H9 (cell line): Measurements from ENCODE around the gene FOXP4. TPM values are rescaled to one million over a fixed set of nuclear protein-coding genes. Genes with fewer than 3 reads are reported as not detected.

Experiments used
- DNase-seq: peaks from one replicate; pipeline ENCODE4 v3.0.0-alpha.2; 2017
- H2AFZ ChIP-seq: one replicate; pipeline ENCODE4 v1.6.1; 2013; ENCODE audit warnings: mild to moderate bottlenecking, low read length, control low read depth, moderate library complexity
- H2AK5ac ChIP-seq: 2 replicates; pipeline ENCODE4 v1.6.1; 2013; ENCODE audit warnings: low read length, control low read depth, mixed read lengths; ENCODE audit not compliant: insufficient read length
- H2BK120ac ChIP-seq: one replicate; pipeline ENCODE4 v1.6.1; 2013; ENCODE audit warnings: low read depth, mild to moderate bottlenecking, low read length, control low read depth, inconsistent platforms; ENCODE audit not compliant: poor library complexity, severe bottlenecking
- H2BK12ac ChIP-seq: 2 replicates; pipeline ENCODE4 v1.6.1; 2013; ENCODE audit warnings: low read length, control low read depth, mixed read lengths, low read depth; ENCODE audit not compliant: insufficient read length
- H2BK15ac ChIP-seq: 2 replicates; pipeline ENCODE4 v1.6.1; 2013; ENCODE audit warnings: low read depth, low read length, control low read depth
- H2BK20ac ChIP-seq: one replicate; pipeline ENCODE4 v1.6.1; 2013; ENCODE audit warnings: low read depth, mild to moderate bottlenecking, low read length, control low read depth, inconsistent platforms; ENCODE audit not compliant: poor library complexity, severe bottlenecking
- H2BK5ac ChIP-seq: 2 replicates; pipeline ENCODE4 v1.6.1; 2013; ENCODE audit warnings: low read length, control low read depth, mixed read lengths; ENCODE audit not compliant: insufficient read length
- H3K14ac ChIP-seq: 2 replicates; pipeline ENCODE4 v1.6.1; 2013; ENCODE audit warnings: low read length, control low read depth; ENCODE audit not compliant: insufficient read depth
- H3K18ac ChIP-seq: 2 replicates; pipeline ENCODE4 v1.6.1; 2013; ENCODE audit warnings: low read depth, mild to moderate bottlenecking, mixed read lengths, low read length, control low read depth; ENCODE audit not compliant: insufficient read length
- H3K23ac ChIP-seq: 2 replicates; pipeline ENCODE4 v1.6.1; 2013; ENCODE audit warnings: low read length, control low read depth, mixed read lengths, low read depth; ENCODE audit not compliant: insufficient read length
- H3K23me2 ChIP-seq: 2 replicates; pipeline ENCODE4 v1.6.1; 2013; ENCODE audit warnings: low read depth, mild to moderate bottlenecking, mixed read lengths, low read length, control low read depth; ENCODE audit not compliant: insufficient read length, poor library complexity, severe bottlenecking
- H3K27ac ChIP-seq: 2 replicates; pipeline ENCODE4 v1.5.1; 2013; ENCODE audit warnings: low read length, control low read depth, mixed read lengths, low read depth; ENCODE audit not compliant: insufficient read length
- H3K27me3 ChIP-seq: 2 replicates; pipeline ENCODE4 v1.6.1; 2013; ENCODE audit warnings: low read length, control low read depth, inconsistent platforms; ENCODE audit not compliant: insufficient read depth
- H3K4ac ChIP-seq: 2 replicates; pipeline ENCODE4 v1.6.1; 2013; ENCODE audit warnings: low read depth, mild to moderate bottlenecking, control low read depth, inconsistent platforms, low read length, moderate library complexity
- H3K4me1 ChIP-seq: 2 replicates; pipeline ENCODE4 v1.6.1; 2013; ENCODE audit warnings: low read length, control low read depth, inconsistent platforms; ENCODE audit not compliant: insufficient read depth
- H3K4me2 ChIP-seq: 2 replicates; pipeline ENCODE4 v1.6.1; 2013; ENCODE audit warnings: low read length, control low read depth, mixed read lengths; ENCODE audit not compliant: insufficient read length, insufficient read depth
- H3K56ac ChIP-seq: 2 replicates; pipeline ENCODE4 v1.6.1; 2013; ENCODE audit warnings: low read depth, mild to moderate bottlenecking, mixed read lengths, low read length, control low read depth; ENCODE audit not compliant: insufficient read length
- H3K79me1 ChIP-seq: 2 replicates; pipeline ENCODE4 v1.6.1; 2013; ENCODE audit warnings: low read depth, mild to moderate bottlenecking, moderate library complexity, low read length, control low read depth, inconsistent platforms; ENCODE audit not compliant: insufficient read depth, poor library complexity, severe bottlenecking
- H3K79me2 ChIP-seq: 2 replicates; pipeline ENCODE4 v1.6.1; 2013; ENCODE audit warnings: low read length, control low read depth, inconsistent platforms; ENCODE audit not compliant: insufficient read depth
- H3K9ac ChIP-seq: 2 replicates; pipeline ENCODE4 v1.6.1; 2013; ENCODE audit warnings: low read length, control low read depth, mixed read lengths; ENCODE audit not compliant: insufficient read length; ENCODE audit errors: extremely low read depth
- H3K9me3 ChIP-seq: one replicate; pipeline ENCODE4 v1.6.1; 2013; ENCODE audit warnings: low read depth, low read length, inconsistent platforms; ENCODE audit not compliant: control insufficient read depth
- H3T11ph ChIP-seq: one replicate; pipeline ENCODE4 v1.6.1; 2013; ENCODE audit warnings: mild to moderate bottlenecking, low read length, control low read depth, inconsistent platforms
- H4K20me1 ChIP-seq: one replicate; pipeline ENCODE4 v1.6.1; 2013; ENCODE audit not compliant: control insufficient read depth, insufficient read length, insufficient read depth
- H4K5ac ChIP-seq: 2 replicates; pipeline ENCODE4 v1.6.1; 2013; ENCODE audit warnings: low read depth, mild to moderate bottlenecking, mixed read lengths, low read length, control low read depth; ENCODE audit not compliant: insufficient read length
- H4K8ac ChIP-seq: replicated peaks from 2 replicates; pipeline ENCODE4 v1.6.1; 2013; ENCODE audit warnings: low read length, control low read depth, mixed read lengths, low read depth; ENCODE audit not compliant: insufficient read length
- H4K91ac ChIP-seq: 2 replicates; pipeline ENCODE4 v1.6.1; 2013; ENCODE audit warnings: low read depth, mild to moderate bottlenecking, moderate library complexity, mixed read lengths, low read length, control low read depth; ENCODE audit not compliant: insufficient read length
- H3K27ac Mint-ChIP-seq, 3 experiments: 2 replicates in 2 of 3; 3 replicates in 1 of 3; pipeline ENCODE4 v1.8.0; 2020 to 2021; ENCODE audit warnings: mixed read lengths in 3 of 3, mild to moderate bottlenecking in 1 of 3, moderate library complexity in 1 of 3
- H3K27me3 Mint-ChIP-seq: 2 replicates; pipeline ENCODE4 v1.8.0; 2021; ENCODE audit warnings: low read depth, mild to moderate bottlenecking, moderate library complexity, mixed read lengths
- H3K36me3 Mint-ChIP-seq, 3 experiments: 2 replicates in 2 of 3; 3 replicates in 1 of 3; pipeline ENCODE4 v1.8.0; 2020 to 2021; ENCODE audit warnings: low read depth in 3 of 3, mixed read lengths in 3 of 3; ENCODE audit not compliant: insufficient read depth in 1 of 3
- H3K4me1 Mint-ChIP-seq, 2 experiments: 2 replicates each; pipeline ENCODE4 v1.8.0; 2020; ENCODE audit warnings: mixed read lengths in 2 of 2
- H3K4me3 Mint-ChIP-seq, 2 experiments: 2 replicates in 1 of 2; 3 replicates in 1 of 2; pipeline ENCODE4 v1.8.0; 2020 to 2021; ENCODE audit warnings: mild to moderate bottlenecking in 2 of 2, mixed read lengths in 2 of 2, moderate library complexity in 1 of 2
- H3K9me3 Mint-ChIP-seq, 2 experiments: 2 replicates in 1 of 2; 3 replicates in 1 of 2; pipeline ENCODE4 v1.8.0; 2020; ENCODE audit warnings: mild to moderate bottlenecking in 2 of 2, mixed read lengths in 2 of 2, moderate library complexity in 1 of 2
- CTCF ChIP-seq: fragments of 200-600 bp; sonication (generic); conservative IDR thresholded peaks from 3 replicates; pipeline ENCODE4 v1.8.0; 2021; ENCODE audit warnings: antibody characterized with exemption, mild to moderate bottlenecking
- WGBS: extraction: QIAGEN DNeasy Blood & Tissue Kit; methylation state at CpG from one replicate; pipeline ENCODE4 v1.1.7; 2013; ENCODE audit warnings: missing lambda C conversion rate, low lambda C conversion rate, mixed read lengths; ENCODE audit not compliant: insufficient read length; ENCODE audit errors: extremely low coverage; 5-methylcytosine and 5-hydroxymethylcytosine counted together
- total RNA-seq: library from RNA; stranded (reverse); gene quantifications from 2 replicates; pipeline ENCODE4 v1.2.1, GENCODE V29; 2021

Gene FOXP4
- total RNA-seq, 1 experiment from 2014 or later, result 18.2 TPM

GRCh38 chr6:41575598-41575997 lies 29.4 kb downstream of the FOXP4 start:
- Histone ChIP-seq H3K18ac (no peak overlapping the region), H3K9ac (no peak overlapping the region), H3K4ac (no peak overlapping the region), H3K56ac (no peak overlapping the region), H2BK12ac (no peak overlapping the region), H4K5ac (no peak overlapping the region), H3K79me1 (no peaks in the 10 kb centered on the region), H3K23me2 (no peaks in the 10 kb centered on the region), H2BK15ac (no peak overlapping the region), H4K20me1 (no peaks in the 10 kb centered on the region), H3K23ac (no peak overlapping the region), H2BK5ac (no peak overlapping the region), H3K27ac (no peak overlapping the region), H2AK5ac (no peak overlapping the region), H3K4me2 (no peak overlapping the region), H2AFZ (no peak overlapping the region), H3K9me3 (no peaks in the 10 kb centered on the region), H4K91ac (no peak overlapping the region), H2BK20ac (no peak overlapping the region), H3T11ph (no peak overlapping the region), H3K27me3 (no peaks in the 10 kb centered on the region), H3K79me2 (no peaks in the 10 kb centered on the region), H2BK120ac (no peak overlapping the region), H3K14ac (no peak overlapping the region), H4K8ac (no peak overlapping the region), H3K4me1 (peaks cover 39% of the 10 kb centered on the region)
- no CpG with 5 or more reads among the region's 2 CpGs for WGBS
- H3K4me1 Mint-ChIP-seq, result peaks cover 84 to 92% of the 10 kb centered on the region in 2 experiments
- no peak overlapping the region for H3K27ac Mint-ChIP-seq
- no peaks in the 10 kb centered on the region; a peak in 1 of 5 replicates for H3K9me3 Mint-ChIP-seq
- TF ChIP-seq CTCF, result no peak
- DNase-seq, result no peak
- H3K27me3 Mint-ChIP-seq, result peaks cover 10% of the 10 kb centered on the region
- peaks cover 0 to 10% (median 5%) of the 10 kb centered on the region in 3 experiments; a peak in 4 of 7 replicates for H3K36me3 Mint-ChIP-seq
- no peak overlapping the region for H3K4me3 Mint-ChIP-seq
